ENCODE measurements around the gene ACACA. TPM values are rescaled to one million over a fixed set of nuclear protein-coding genes. Genes with fewer than 3 reads are reported as not detected.

The ACACA gene
- total and polyA plus RNA-seq, 3 experiments from 2014 or later = 7.5 to 51.1 (median 41.3) TPM

- Histone ChIP-seq H3K4me3 (ENCODE audit: low read length) (no peak overlapping the region), H3K27me3 (ENCODE audit: insufficient read depth, low read length, poor library complexity, severe bottlenecking) (no peaks in the 10 kb centered on the region), H3K36me3 (ENCODE audit: insufficient read depth, low read length) (no peaks in the 10 kb centered on the region), H3K9me3 (ENCODE audit: low read length) (no peaks in the 10 kb centered on the region), H3K27ac (ENCODE audit: low read depth, low read length) (no peak overlapping the region), H3K4me1 (ENCODE audit: insufficient read depth, low read length) (no peaks in the 10 kb centered on the region)
- ChIA-PET CTCF (no interaction called here), POLR2A (no interaction called here)
- H3K4me1 Mint-ChIP-seq = no peaks in the 10 kb centered on the region
- no peak for DNase-seq
- H3K9me3 Mint-ChIP-seq = no peaks in the 10 kb centered on the region
- H3K4me3 Mint-ChIP-seq = no peak overlapping the region
- no peaks in the 10 kb centered on the region for H3K27me3 Mint-ChIP-seq
- peaks cover 0 to 10% (median 8%) of the 10 kb centered on the region in 3 donors for H3K36me3 Mint-ChIP-seq
- H3K27ac Mint-ChIP-seq = no peak overlapping the region
Measured at GRCh38 chr17:37168731-37169353, 237.8 kb downstream of the ACACA start.

- H3K4me3 Mint-ChIP-seq = no peak overlapping the region
Measured at GRCh38 chr17:37167756-37168155, 238.9 kb downstream of the ACACA start.

GRCh38 chr17:37164057-37164456 is 242.6 kb downstream of the ACACA start:
- Mint-ChIP-seq H3K36me3 (peaks cover 14 to 31% (median 26%) of the 10 kb centered on the region in 3 donors), H3K9me3 (no peaks in the 10 kb centered on the region), H3K27me3 (peaks cover 0 to 1% of the 10 kb centered on the region in 2 donors), H3K27ac (peak overlapping the region in 1 of 8 donors; percentile 48), H3K4me3 (no peak overlapping the region), H3K4me1 (no peaks in the 10 kb centered on the region)
- Histone ChIP-seq H3K9me3 (ENCODE audit: low read length) (no peaks in the 10 kb centered on the region), H3K27me3 (ENCODE audit: insufficient read depth, low read length, poor library complexity, severe bottlenecking) (no peaks in the 10 kb centered on the region), H3K36me3 (ENCODE audit: insufficient read depth, low read length) (no peaks in the 10 kb centered on the region), H3K4me1 (ENCODE audit: insufficient read depth, low read length) (no peaks in the 10 kb centered on the region), H3K4me3 (ENCODE audit: low read length) (no peak overlapping the region), H3K27ac (ENCODE audit: low read depth, low read length) (no peak overlapping the region)
- ChIA-PET CTCF (interaction anchor here (0.8 kb wide), 1 partner anchor 10 kb away, joined by 3 read pairs; no protein-coding TSS in a partner anchor), POLR2A (no interaction called here)
- DNase-seq = no peak

More at GRCh38 chr17:37167756-37168155, 238.9 kb downstream of the ACACA start:
- no peak overlapping the region for H3K27ac Mint-ChIP-seq
- no peaks in the 10 kb centered on the region for H3K36me3 ChIP-seq (ENCODE audit: insufficient read depth, low read length)
- CTCF ChIA-PET = no interaction called here
- peaks cover 0 to 1% of the 10 kb centered on the region in 2 donors for H3K27me3 Mint-ChIP-seq
- H3K4me3 ChIP-seq (ENCODE audit: low read length) = no peak overlapping the region
- H3K4me1 Mint-ChIP-seq = no peaks in the 10 kb centered on the region
- no peaks in the 10 kb centered on the region for H3K9me3 ChIP-seq (ENCODE audit: low read length)
- no peak for DNase-seq
- H3K27ac ChIP-seq (ENCODE audit: low read depth, low read length) = no peak overlapping the region
- H3K36me3 Mint-ChIP-seq = peaks cover 0 to 12% (median 10%) of the 10 kb centered on the region in 3 donors
- no peaks in the 10 kb centered on the region for H3K4me1 ChIP-seq (ENCODE audit: insufficient read depth, low read length)
- no peaks in the 10 kb centered on the region for H3K27me3 ChIP-seq (ENCODE audit: insufficient read depth, low read length, poor library complexity, severe bottlenecking)
- POLR2A ChIA-PET = no interaction called here
- H3K9me3 Mint-ChIP-seq = no peaks in the 10 kb centered on the region

- CTCF ChIA-PET = no interaction called here
- DNase-seq = no peak
Measured at GRCh38 chr17:37162800-37163199, 243.8 kb downstream of the ACACA start.

GRCh38 chr17:37160944-37161343 is 245.7 kb downstream of the ACACA start:
- Histone ChIP-seq H3K4me1 (ENCODE audit: insufficient read depth, low read length) (no peaks in the 10 kb centered on the region), H3K9me3 (ENCODE audit: low read length) (no peaks in the 10 kb centered on the region), H3K36me3 (ENCODE audit: insufficient read depth, low read length) (no peaks in the 10 kb centered on the region), H3K27ac (ENCODE audit: low read depth, low read length) (no peak overlapping the region), H3K4me3 (ENCODE audit: low read length) (no peak overlapping the region), H3K27me3 (ENCODE audit: insufficient read depth, low read length, poor library complexity, severe bottlenecking) (no peaks in the 10 kb centered on the region)
- no peak overlapping the region for H3K4me3 Mint-ChIP-seq
- peak overlapping the region in 2 of 8 donors; percentile 20 to 58 for H3K27ac Mint-ChIP-seq
- peaks cover 0 to 1% of the 10 kb centered on the region in 2 donors for H3K27me3 Mint-ChIP-seq
- no peaks in the 10 kb centered on the region for H3K9me3 Mint-ChIP-seq
- CTCF ChIA-PET = no interaction called here
- H3K36me3 Mint-ChIP-seq = peaks cover 14 to 38% (median 34%) of the 10 kb centered on the region in 3 donors
- H3K4me1 Mint-ChIP-seq = no peaks in the 10 kb centered on the region
- POLR2A ChIA-PET = no interaction called here
- no peak for DNase-seq

More at GRCh38 chr17:37162800-37163199, 243.8 kb downstream of the ACACA start:
- H3K36me3 ChIP-seq (ENCODE audit: insufficient read depth, low read length) = no peaks in the 10 kb centered on the region
- Mint-ChIP-seq H3K27me3 (peaks cover 0 to 1% of the 10 kb centered on the region in 2 donors), H3K4me3 (no peak overlapping the region), H3K4me1 (no peaks in the 10 kb centered on the region), H3K9me3 (no peaks in the 10 kb centered on the region), H3K27ac (no peak overlapping the region), H3K36me3 (peaks cover 14 to 35% (median 29%) of the 10 kb centered on the region in 3 donors)
- H3K9me3 ChIP-seq (ENCODE audit: low read length) = no peaks in the 10 kb centered on the region
- POLR2A ChIA-PET = no interaction called here
- H3K4me1 ChIP-seq (ENCODE audit: insufficient read depth, low read length) = no peaks in the 10 kb centered on the region
- H3K4me3 ChIP-seq (ENCODE audit: low read length) = no peak overlapping the region
- H3K27me3 ChIP-seq (ENCODE audit: insufficient read depth, low read length, poor library complexity, severe bottlenecking) = no peaks in the 10 kb centered on the region
- no peak overlapping the region for H3K27ac ChIP-seq (ENCODE audit: low read depth, low read length)

- Mint-ChIP-seq H3K27me3 (no peaks in the 10 kb centered on the region), H3K9me3 (no peaks in the 10 kb centered on the region), H3K4me3 (no peak overlapping the region), H3K27ac (no peak overlapping the region), H3K36me3 (peaks cover 14 to 43% (median 30%) of the 10 kb centered on the region in 3 donors), H3K4me1 (no peaks in the 10 kb centered on the region)
- no peak overlapping the region for H3K4me3 ChIP-seq (ENCODE audit: low read length)
- no peaks in the 10 kb centered on the region for H3K27me3 ChIP-seq (ENCODE audit: insufficient read depth, low read length, poor library complexity, severe bottlenecking)
- no peak for DNase-seq
- no peaks in the 10 kb centered on the region for H3K4me1 ChIP-seq (ENCODE audit: insufficient read depth, low read length)
- no peaks in the 10 kb centered on the region for H3K9me3 ChIP-seq (ENCODE audit: low read length)
- no peak overlapping the region for H3K27ac ChIP-seq (ENCODE audit: low read depth, low read length)
- ChIA-PET POLR2A (no interaction called here), CTCF (interaction anchor here (0.8 kb wide), 1 partner anchor 8 kb away, joined by 3 read pairs; no protein-coding TSS in a partner anchor)
- H3K36me3 ChIP-seq (ENCODE audit: insufficient read depth, low read length) = no peaks in the 10 kb centered on the region
Measured at GRCh38 chr17:37158290-37158689, 248.3 kb downstream of the ACACA start.

GRCh38 chr17:37148156-37148555 is 258.5 kb downstream of the ACACA start:
- Histone ChIP-seq H3K27me3 (ENCODE audit: insufficient read depth, low read length, poor library complexity, severe bottlenecking) (no peaks in the 10 kb centered on the region), H3K36me3 (ENCODE audit: insufficient read depth, low read length) (no peaks in the 10 kb centered on the region), H3K4me3 (ENCODE audit: low read length) (no peak overlapping the region), H3K4me1 (ENCODE audit: insufficient read depth, low read length) (no peaks in the 10 kb centered on the region), H3K27ac (ENCODE audit: low read depth, low read length) (no peak overlapping the region), H3K9me3 (ENCODE audit: low read length) (no peaks in the 10 kb centered on the region)
- peaks cover 0 to 2% of the 10 kb centered on the region in 2 donors for H3K27me3 Mint-ChIP-seq
- H3K9me3 Mint-ChIP-seq = no peaks in the 10 kb centered on the region
- no peaks in the 10 kb centered on the region for H3K4me1 Mint-ChIP-seq
- no peak overlapping the region for H3K27ac Mint-ChIP-seq
- peaks cover 4 to 42% (median 22%) of the 10 kb centered on the region in 3 donors for H3K36me3 Mint-ChIP-seq
- POLR2A ChIA-PET = no interaction called here
- CTCF ChIA-PET = no interaction called here
- no peak overlapping the region for H3K4me3 Mint-ChIP-seq
- no peak for DNase-seq

- CTCF ChIA-PET = no interaction called here
- peak overlapping the region in 1 of 8 donors; percentile 39 for H3K27ac Mint-ChIP-seq
Measured at GRCh38 chr17:37147301-37147812, 259.3 kb downstream of the ACACA start.

More at GRCh38 chr17:37147301-37147812, 259.3 kb downstream of the ACACA start:
- no peaks in the 10 kb centered on the region for H3K4me1 ChIP-seq (ENCODE audit: insufficient read depth, low read length)
- H3K27me3 Mint-ChIP-seq = peaks cover 0 to under 1% of the 10 kb centered on the region in 2 donors
- H3K36me3 Mint-ChIP-seq = peaks cover 4 to 37% (median 22%) of the 10 kb centered on the region in 3 donors
- POLR2A ChIA-PET = interaction anchor here (0.6 kb wide), 1 partner anchor 605 kb away, joined by 6 read pairs; no protein-coding TSS in a partner anchor
- no peaks in the 10 kb centered on the region for H3K9me3 Mint-ChIP-seq
- no peak overlapping the region for H3K4me3 Mint-ChIP-seq
- DNase-seq = no peak
- no peak overlapping the region for H3K4me3 ChIP-seq (ENCODE audit: low read length)
- no peaks in the 10 kb centered on the region for H3K4me1 Mint-ChIP-seq
- H3K27me3 ChIP-seq (ENCODE audit: insufficient read depth, low read length, poor library complexity, severe bottlenecking) = no peaks in the 10 kb centered on the region
- no peak overlapping the region for H3K27ac ChIP-seq (ENCODE audit: low read depth, low read length)
- no peaks in the 10 kb centered on the region for H3K9me3 ChIP-seq (ENCODE audit: low read length)
- no peaks in the 10 kb centered on the region for H3K36me3 ChIP-seq (ENCODE audit: insufficient read depth, low read length)

All from CD8-positive, alpha-beta memory T cell (primary cell).